ENCODE results near the gene ZMYM2. TPM values are rescaled to one million over a fixed set of nuclear protein-coding genes. Genes with fewer than 3 reads are reported as not detected.

The ZMYM2 gene
- polyA plus RNA-seq, 3 donors = 6.7 to 32.6 (median 8.5) TPM

DNA sequence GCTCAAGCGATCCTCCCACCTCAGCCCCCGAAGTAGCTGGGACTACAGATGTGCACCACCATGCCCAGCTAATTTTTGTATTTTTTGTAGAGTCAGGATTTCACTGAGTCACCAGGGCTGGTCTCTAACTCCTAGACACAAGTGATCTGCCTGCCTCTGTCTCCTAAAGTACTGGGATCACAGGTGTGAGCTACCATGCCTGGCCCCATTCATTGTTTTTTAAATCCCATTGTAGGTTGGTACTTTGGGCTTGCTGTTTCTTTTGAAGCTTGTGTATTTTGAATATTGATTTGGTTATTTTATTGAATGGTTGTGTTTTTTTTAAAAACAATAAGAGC is 26.7 kb downstream of the ZMYM2 start:
- H3K36me3 Mint-ChIP-seq = peaks cover 30 to 53% of the 10 kb centered on the region in 2 donors
- no peak overlapping the region for H3K9ac ChIP-seq (ENCODE audit: insufficient read depth, low read length, poor library complexity, severe bottlenecking)
- peak overlapping the region in 3 of 7 donors; percentile 15 to 71 (median 60) for H3K27ac Mint-ChIP-seq
- TF ChIP-seq, protein P1, sequence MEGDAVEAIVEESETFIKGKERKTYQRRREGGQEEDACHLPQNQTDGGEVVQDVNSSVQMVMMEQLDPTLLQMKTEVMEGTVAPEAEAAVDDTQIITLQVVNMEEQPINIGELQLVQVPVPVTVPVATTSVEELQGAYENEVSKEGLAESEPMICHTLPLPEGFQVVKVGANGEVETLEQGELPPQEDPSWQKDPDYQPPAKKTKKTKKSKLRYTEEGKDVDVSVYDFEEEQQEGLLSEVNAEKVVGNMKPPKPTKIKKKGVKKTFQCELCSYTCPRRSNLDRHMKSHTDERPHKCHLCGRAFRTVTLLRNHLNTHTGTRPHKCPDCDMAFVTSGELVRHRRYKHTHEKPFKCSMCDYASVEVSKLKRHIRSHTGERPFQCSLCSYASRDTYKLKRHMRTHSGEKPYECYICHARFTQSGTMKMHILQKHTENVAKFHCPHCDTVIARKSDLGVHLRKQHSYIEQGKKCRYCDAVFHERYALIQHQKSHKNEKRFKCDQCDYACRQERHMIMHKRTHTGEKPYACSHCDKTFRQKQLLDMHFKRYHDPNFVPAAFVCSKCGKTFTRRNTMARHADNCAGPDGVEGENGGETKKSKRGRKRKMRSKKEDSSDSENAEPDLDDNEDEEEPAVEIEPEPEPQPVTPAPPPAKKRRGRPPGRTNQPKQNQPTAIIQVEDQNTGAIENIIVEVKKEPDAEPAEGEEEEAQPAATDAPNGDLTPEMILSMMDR (IDR thresholded peaks at IDR 0.05) = no peak
- H3K4me1 ChIP-seq (ENCODE audit: control insufficient read depth in 1 of 2, insufficient read depth in 2 of 2, low read length in 2 of 2) = no peaks in the 10 kb centered on the region
- no peaks in the 10 kb centered on the region for H3K9me3 Mint-ChIP-seq
- peaks cover 96% of the 10 kb centered on the region for H3K79me2 ChIP-seq (ENCODE audit: insufficient read depth, low read length)
- H3K4me1 Mint-ChIP-seq = peaks cover 15% of the 10 kb centered on the region
- no peak overlapping the region for H3K4me2 ChIP-seq (replicated peaks; ENCODE audit: extremely low read depth, low read length, poor library complexity, severe bottlenecking)
- WGBS (ENCODE audit: insufficient coverage) = 100% methylated on average over 1 of the region's 2 CpGs
- H4K20me1 ChIP-seq (ENCODE audit: insufficient read depth, low read length) = peaks cover 100% of the 10 kb centered on the region
- no peak overlapping the region for H3K4me3 Mint-ChIP-seq
- peak overlapping the region in 1 of 2 donors; percentile 31 for H3K27ac ChIP-seq (ENCODE audit: low read depth in 1 of 2, low read length in 2 of 2)
- no peaks in the 10 kb centered on the region for H3K27me3 ChIP-seq (ENCODE audit: control insufficient read depth in 2 of 2, insufficient read depth in 2 of 2, low read length in 2 of 2)
- H2AFZ ChIP-seq (ENCODE audit: insufficient read depth, low read depth, low read length, poor library complexity, severe bottlenecking) = no peak overlapping the region
- DNase-seq = no peak
- H3K4me3 ChIP-seq (replicated peaks in 1 of 3; ENCODE audit: low read depth in 2 of 3, low read length in 3 of 3) = no peak overlapping the region
- no peaks in the 10 kb centered on the region for H3K27me3 Mint-ChIP-seq (ENCODE audit: low read depth in 3 of 3)
- no peaks in the 10 kb centered on the region for H3K9me3 ChIP-seq (replicated peaks in 1 of 2; ENCODE audit: control insufficient read depth in 1 of 2, insufficient read depth in 1 of 2, low read length in 2 of 2)
- intact Hi-C loops (cut with micrococcal nuclease) = no loop called here
- peaks cover 10 to 50% of the 10 kb centered on the region in 2 donors for H3K36me3 ChIP-seq (replicated peaks in 1 of 2; ENCODE audit: control insufficient read depth in 1 of 2, insufficient read depth in 2 of 2, low read length in 2 of 2)

DNA sequence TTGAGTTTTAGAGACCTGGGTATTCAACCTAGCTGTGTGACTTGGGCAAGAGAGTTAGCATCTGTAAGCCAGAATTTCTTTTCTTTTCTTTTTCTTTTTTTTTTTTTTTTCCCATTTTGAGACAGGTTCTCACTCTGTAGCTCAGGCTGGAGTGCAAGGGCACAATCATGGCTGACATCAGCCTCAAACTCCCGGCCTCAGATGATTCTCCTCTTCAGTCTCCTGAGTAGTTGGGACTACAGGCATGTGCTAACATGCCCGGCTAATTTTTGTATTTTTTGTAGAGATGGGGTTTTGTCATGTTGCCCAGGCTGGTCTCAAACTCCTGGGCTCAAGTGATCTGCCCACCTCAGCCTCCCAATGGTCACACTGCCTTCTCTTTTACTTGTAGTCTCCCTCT is 33.0 kb downstream of the ZMYM2 start:
- Histone ChIP-seq H3K4me1 (ENCODE audit: control insufficient read depth in 1 of 2, insufficient read depth in 2 of 2, low read length in 2 of 2) (no peaks in the 10 kb centered on the region), H3K4me2 (replicated peaks; ENCODE audit: extremely low read depth, low read length, poor library complexity, severe bottlenecking) (no peak overlapping the region), H4K20me1 (ENCODE audit: insufficient read depth, low read length) (peaks cover 99% of the 10 kb centered on the region), H3K9me3 (replicated peaks in 1 of 2; ENCODE audit: control insufficient read depth in 1 of 2, insufficient read depth in 1 of 2, low read length in 2 of 2) (no peaks in the 10 kb centered on the region), H3K79me2 (ENCODE audit: insufficient read depth, low read length) (peaks cover 88% of the 10 kb centered on the region), H2AFZ (ENCODE audit: insufficient read depth, low read depth, low read length, poor library complexity, severe bottlenecking) (no peak overlapping the region), H3K9ac (ENCODE audit: insufficient read depth, low read length, poor library complexity, severe bottlenecking) (no peak overlapping the region), H3K27me3 (ENCODE audit: control insufficient read depth in 2 of 2, insufficient read depth in 2 of 2, low read length in 2 of 2) (no peaks in the 10 kb centered on the region), H3K36me3 (replicated peaks in 1 of 2; ENCODE audit: control insufficient read depth in 1 of 2, insufficient read depth in 2 of 2, low read length in 2 of 2) (peaks cover 39 to 83% of the 10 kb centered on the region in 2 donors), H3K4me3 (replicated peaks in 1 of 3; ENCODE audit: low read depth in 2 of 3, low read length in 3 of 3) (no peak overlapping the region), H3K27ac (ENCODE audit: low read depth in 1 of 2, low read length in 2 of 2) (no peak overlapping the region)
- Mint-ChIP-seq H3K4me3 (no peak overlapping the region), H3K9me3 (no peaks in the 10 kb centered on the region), H3K36me3 (peaks cover 39 to 71% of the 10 kb centered on the region in 2 donors), H3K27me3 (ENCODE audit: low read depth in 3 of 3) (no peaks in the 10 kb centered on the region), H3K27ac (peak overlapping the region in 3 of 7 donors; percentile 22 to 48 (median 33)), H3K4me1 (peaks cover 4% of the 10 kb centered on the region)
- intact Hi-C loops (cut with micrococcal nuclease) = no loop called here
- WGBS (ENCODE audit: insufficient coverage) = no CpG with 5 or more reads among the region's 2 CpGs
- TF ChIP-seq, protein P1 (IDR thresholded peaks at IDR 0.05) = no peak
- DNase-seq = no peak
